GM21717 (cell line): ENCODE data around the gene MAPK9.
"Not testable (repeated sequence)": the region's sequence is repeated elsewhere in the genome, so short reads cannot be mapped to it uniquely, and the experiment has no call there.

Source experiments
- ATAC-seq: cut with Tn5 transposase; IDR thresholded peaks from one replicate; pipeline ENCODE4 v1.9.1; 2021; ENCODE audit warnings: mild to moderate bottlenecking, moderate library complexity; ENCODE audit not compliant: unreplicated experiment

The MAPK9 gene

DNA sequence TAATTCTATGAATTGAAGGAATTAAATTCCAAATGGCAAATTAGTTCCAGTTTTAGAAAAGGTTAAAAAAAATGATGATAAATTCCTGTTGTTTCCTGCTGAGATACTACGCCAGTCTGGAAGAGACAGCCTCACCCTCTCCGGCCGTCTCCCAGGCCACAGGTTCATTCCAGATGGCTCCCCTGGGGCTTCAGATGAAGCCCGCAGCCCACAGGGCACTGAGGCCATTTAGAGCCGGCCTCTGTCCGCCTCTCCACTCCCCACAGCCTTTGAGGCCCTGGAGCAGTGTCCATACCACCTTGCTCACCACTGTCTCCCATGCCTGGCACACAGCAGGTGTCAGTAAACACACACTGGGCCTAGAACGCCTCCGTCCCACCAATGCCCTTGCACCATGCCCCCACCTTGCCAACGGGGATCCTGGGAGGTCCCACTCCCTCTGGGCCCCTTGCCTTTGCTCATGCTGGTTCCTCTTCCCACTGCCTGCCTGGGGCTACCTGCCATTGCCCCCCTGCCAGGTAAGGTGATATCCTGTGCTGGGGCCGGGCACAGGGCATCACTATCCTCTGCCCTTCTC lies 35.2 kb upstream of the MAPK9 start:
- ATAC-seq = no peak

DNA sequence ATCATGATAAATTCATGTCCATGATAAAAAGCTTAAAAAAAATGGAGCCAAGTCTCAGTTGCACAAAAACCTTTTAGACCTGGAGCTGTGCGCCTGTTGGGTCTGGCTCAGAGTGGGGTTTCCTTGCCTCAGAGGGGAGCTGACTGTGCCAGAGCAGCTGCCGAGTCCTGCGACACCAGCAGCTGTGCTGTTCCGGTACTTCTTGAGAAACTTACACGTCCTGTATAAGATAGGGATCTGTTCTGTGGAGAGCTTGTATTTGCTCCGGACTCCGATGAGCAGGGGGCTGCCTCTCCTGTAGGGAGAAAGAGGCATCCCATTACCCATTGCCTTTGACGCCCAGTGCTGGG lies 32.7 kb upstream of the MAPK9 start:
- no peak for ATAC-seq

DNA sequence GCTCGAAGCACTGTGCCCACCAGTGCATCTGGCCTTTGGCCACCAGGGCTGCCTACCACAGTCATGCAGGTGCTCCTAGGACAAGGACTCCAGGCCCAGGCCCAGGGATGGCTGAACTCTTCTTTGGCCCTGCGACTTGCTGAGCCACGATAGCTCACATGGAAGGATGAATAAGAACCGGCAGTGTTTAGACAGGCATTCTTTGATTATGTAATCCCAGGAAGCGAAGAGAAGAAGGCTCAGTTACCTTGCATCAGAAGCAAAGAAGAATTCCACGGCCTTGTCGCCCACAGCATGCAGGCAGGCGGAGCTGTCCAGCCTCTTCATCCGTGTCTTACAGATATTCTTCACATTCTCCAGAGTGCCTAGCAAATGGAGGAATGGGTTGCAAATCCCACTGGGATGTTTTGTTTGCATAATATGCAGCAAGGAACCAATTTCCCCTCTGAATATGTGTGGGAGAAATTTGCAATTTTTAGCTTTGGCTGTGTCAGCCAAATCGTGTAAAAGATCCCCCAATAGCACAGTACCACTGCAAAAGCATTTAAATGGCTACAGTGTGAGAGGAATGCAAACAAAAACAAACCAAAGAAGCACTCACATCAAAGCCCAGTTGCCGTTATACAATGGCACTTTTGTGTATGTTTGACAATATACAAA lies 32.2 kb upstream of the MAPK9 start:
- ATAC-seq = no peak

DNA sequence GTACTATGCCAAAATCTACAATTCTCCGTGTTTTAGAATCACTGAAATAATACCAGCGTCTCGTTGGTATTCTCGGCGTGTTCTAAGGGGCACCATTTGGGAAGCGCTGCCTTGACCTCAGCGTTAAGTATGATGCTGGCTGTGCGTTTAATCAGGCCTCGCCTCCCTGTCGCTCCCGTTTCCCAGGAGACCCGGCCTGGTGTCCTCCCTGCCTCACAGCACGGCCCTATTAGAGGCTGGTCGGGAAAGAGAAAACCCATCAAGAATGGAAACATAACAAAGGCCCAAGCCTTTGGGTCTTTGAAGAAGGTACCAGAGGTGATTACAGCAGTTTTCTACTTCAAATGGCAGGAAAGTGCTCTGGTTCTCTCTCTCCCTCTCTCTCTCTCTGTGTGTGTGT lies 31.3 kb upstream of the MAPK9 start:
- ATAC-seq = no peak

DNA sequence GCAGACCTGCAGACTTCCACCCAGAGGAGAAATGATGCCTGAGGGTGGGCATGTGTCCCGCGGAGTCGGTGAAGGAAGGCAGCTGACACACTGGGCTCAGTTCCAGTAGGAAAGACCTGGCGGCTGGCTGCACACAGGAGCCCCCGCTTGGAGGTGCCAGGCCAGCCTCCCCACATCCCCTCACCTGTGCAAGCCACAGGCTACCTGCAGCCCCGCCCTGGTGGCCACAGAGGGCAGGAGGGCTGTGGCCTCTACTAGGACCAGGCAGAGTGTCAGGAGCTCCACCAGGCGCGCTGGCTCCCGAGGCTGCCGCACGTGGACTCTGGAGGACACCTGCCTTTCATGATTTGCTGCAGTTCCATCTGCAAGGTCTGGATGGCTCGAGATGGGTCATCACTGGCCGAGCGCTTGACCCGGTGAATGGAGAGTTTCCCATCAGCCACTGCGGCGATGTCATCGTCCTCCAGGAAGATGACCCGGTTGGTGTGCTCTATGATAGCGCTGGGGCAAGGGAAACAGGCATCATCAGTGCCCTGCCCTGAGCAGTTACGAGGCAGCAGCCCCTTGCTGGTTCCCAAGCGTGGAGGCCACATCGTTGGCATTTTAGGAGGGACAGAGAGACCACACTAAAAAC lies 26.7 kb upstream of the MAPK9 start:
- no peak for ATAC-seq

DNA sequence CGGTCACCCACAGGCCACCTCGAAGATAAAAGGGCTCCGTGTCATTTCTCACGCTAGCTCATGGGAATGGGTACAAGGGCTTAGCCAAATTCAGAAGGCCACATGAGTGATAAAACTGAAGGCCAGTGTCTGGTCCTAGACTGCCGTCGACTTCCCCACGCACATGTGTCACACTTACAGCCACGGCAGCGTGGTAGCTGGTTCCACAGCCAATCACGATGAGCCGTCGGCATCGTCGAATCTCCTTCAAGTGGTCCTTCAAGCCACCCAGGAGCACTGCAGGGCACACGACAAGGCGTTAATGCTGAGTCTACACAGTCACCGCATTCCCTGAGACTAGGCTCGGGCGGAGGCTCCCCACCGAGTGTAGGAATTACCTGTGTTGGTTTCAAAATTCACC lies 24.7 kb upstream of the MAPK9 start:
- ATAC-seq = no peak

DNA sequence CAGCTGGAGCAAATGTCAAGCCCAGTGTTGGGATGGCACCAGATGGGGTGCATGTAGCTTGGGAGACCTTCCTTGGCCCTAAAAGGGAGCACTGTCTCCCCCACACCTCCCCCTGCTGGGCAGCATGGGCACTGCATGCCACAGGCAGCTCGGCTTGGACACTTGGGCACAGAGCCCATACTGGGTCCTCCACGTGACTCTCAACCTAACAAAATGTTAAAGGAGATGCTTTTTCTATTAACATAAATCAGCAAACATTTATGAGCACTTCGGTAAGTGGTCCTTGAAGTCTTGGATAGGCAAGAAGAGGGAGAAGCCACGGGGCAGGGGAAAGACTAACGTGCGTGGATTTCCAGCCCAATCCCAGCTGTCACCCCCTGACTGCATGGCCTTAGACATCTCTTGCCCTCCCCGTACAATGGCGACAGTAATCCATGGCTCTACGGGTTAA lies 23.9 kb upstream of the MAPK9 start:
- no peak for ATAC-seq

DNA sequence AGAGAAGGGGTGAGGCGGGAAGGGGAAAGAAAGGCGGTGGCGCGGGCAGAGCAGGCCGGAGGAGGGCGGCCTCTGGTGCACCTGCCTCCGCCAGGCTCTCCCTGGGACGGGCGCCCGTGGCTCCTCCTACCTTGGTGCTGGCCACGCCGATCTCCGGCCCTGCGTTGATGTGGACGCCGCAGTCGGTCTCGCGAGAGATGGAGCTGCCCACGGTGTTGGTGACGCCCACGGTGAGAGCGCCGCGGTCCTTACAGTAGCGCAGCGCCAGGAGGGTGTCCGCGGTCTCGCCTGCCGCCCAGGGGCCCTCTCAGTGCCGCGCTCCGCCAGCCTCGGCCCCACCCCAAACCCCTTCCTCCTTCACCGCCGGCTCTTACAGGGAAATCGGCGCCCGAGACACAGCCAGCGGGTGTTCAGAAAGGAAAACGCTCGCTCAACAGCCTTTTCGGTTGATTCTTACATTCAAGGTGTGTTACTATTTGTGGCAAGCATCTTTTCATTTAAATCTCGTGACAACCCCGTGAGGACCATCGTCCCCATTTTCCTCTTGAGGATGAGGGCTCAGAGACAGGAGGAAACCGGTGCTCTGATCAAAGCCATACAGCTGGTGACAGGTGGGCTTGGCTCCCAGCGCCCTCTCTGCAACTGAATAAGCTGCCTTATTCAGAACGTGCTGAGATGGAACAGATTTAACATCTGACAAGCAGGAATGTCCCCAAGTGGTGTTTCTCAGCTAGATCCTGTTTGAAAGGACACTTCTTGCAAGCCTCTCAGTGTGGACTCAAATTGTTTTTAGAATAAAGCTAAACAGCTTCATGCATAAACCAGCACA lies 22.0 kb upstream of the MAPK9 start:
- no peak for ATAC-seq

DNA sequence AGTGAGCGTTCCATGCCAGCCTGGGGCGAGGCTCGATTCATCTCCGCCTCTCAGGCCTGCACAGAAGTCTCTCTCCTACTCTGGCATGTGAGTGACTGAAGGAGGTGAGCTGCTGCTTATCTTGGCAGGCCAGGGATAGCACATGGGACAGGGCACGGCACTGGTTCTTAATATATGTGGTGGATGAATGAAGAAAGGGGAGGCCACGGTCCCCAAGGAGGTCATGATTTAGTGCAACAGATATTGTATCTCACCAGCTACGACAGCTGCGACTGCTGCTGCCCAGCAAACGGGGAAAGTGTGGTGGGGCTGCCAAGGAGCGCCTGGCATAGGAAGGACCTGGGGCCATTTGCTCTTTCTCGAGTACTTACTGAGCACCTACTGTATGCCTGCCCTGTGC lies 19.3 kb upstream of the MAPK9 start:
- ATAC-seq = no peak

DNA sequence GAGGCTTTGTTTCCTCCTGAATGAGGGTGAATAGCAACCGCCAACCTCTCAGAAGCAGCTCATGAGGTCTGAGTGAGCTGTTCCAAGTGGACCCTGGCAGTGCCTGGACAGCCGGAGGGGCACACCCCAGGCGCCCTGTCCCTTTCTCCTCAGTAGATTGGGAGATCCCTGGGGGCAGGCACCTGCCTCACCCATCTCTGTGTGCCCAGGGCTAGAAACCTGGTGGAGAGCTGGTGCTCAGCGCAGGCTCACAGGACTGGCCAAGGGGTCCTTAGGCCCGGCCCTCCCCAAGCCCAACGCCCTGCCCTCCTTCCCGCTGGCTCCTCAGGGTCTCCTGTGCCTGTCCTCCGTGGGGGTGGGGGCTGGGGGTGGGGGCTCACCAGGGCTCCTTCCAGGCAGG lies 14.9 kb upstream of the MAPK9 start:
- ATAC-seq = no peak

DNA sequence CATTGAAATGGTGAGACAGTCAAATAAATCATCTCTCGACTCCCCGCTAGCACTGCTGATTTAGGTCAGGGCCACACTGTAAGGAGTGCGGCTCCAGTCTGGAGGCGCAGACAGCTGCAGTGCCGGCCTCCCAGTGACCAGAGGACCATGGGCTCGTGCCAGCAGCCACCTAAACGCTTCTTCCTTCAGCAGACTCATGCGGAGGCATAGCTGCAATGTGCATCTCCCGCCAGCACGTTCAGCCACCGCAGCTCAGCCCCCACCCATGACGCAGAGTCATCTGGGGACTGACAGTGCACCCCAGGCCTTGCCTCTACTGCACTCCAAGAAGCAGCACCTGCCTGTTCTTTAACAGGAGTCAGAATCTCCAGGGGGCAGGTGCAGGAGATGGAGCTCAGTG lies 13.6 kb upstream of the MAPK9 start:
- no peak for ATAC-seq

DNA sequence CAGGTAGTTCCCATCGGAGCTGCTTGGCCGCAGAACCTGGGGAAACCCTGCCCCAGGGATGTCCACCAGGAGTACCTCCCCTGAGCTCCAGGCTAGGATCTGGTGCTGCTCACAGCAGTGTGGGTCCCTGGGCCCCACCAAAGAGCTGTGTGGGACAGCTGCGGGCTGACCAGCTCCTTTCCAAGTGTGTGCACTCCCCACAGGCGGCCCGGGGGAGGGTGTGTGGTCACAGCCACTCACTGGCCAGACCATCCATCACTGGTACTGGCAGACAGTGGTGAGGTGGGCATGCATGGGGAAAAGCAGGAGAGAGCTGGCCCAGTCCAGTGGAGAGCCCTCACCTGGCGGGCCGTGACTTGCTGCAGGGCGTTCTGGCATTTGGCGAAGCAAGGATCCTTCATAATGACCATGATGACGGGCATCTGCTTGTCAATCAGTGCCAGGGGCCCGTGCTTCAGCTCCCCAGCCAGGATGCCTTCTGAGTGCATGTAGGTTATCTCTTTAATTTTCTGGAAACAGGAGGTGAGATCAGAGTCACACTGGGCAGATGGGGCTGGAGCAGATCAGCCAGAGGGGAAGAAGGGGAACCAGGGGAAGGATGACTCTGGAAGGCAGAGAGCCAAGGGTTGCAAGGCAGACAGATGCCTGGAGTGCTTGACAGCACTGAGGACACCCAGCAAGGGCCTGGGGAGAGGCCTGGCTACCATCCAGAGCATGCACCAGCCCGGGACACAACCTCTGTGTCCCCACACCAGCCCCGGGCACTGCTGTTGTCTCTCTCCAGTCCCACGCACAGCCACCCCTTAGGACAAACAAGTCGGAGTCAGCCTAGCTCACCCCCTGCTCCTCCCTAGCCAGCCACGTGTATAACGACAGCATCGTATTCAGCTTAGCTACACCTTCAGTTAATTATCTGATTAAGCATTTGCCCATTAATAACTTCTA lies 12.8 kb upstream of the MAPK9 start:
- no peak for ATAC-seq

DNA sequence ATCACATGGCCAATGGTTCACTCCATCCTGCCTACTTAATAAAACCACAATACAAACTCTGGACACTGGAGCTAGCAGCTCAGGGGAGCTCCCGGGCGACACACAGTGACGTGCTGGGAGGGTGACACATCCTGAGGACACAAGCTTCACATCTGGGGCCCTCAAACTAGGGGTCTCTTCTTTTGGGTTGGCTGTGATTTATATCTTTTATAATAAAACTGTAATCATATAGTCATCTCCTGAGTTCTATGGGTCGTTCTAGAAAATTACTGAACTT lies 12.1 kb upstream of the MAPK9 start:
- no peak for ATAC-seq

DNA sequence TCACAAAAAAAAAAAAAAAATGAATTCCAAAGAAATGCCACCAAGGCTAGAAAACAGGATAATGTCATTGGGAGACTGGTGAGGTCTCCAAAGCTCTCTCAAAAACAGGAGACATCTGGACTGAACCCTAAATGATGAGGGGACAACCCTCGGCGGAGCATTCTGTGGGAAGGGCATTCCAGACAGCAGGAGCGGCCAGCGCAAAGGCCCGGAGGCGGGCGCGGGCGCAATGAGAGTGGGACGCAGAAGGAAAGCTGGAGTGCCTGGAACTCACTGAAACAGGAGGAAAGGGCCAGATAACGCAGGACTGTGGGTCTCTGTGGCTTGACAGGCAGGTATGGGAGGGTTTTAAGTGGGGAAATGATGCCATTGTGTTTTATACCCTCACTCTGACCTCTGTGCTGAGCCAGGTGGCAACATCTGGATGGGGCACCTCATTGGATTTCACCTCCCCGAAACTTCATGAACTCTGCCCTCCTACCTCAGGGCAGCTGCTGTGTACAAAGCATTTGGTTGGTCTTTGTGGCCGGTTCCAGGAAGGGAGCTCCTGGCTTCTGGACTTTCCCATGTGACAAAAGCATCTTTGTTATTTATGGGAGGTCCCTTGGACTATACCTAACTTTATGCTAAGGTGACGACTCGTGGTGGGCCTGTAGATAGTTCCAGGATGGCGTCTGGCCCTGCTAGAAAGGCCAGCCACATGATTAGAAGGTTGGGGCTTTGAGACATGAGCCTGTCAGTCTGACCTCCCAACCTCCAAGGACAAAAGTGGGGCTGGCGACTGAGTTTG lies 11.5 kb upstream of the MAPK9 start:
- no peak for ATAC-seq

DNA sequence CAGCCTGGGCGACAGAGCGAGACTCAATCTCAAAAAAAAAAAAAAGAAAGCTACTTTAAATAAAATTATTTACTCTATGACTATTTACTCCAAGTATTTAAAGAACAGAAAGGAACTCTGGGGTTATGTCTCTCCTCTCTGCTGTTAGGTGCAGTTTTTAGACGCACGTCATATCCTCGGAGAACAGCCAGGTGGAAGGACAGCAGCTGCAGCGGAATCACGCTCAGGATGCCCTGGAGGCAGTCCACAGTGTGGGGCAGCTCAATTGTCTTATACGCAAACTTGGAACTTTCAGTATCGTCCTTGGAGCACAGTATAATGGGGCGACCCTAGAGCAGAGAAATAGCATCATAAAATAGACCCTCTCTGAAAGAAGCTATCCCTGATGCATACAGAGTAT lies 10.4 kb upstream of the MAPK9 start:
- no peak for ATAC-seq

DNA sequence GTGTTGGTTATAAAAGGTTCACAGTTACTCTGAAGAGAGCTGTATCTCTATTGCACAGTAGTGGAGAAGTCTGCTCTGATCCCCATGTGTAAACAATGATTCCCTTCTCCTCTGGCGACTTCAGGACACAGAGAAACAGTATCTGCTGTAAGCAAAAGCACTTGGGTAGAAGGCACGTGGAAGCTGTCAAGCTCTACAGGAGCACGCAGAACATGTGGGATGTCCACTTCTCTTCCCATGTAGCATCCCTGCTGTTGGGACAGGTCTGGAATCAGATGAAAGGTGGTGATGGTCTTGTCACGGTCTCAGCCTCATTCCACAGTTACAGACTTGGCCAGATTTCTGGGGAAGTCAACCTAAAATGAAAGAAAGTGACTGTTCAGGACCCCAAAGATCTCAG lies 9.4 kb upstream of the MAPK9 start:
- ATAC-seq = no peak

DNA sequence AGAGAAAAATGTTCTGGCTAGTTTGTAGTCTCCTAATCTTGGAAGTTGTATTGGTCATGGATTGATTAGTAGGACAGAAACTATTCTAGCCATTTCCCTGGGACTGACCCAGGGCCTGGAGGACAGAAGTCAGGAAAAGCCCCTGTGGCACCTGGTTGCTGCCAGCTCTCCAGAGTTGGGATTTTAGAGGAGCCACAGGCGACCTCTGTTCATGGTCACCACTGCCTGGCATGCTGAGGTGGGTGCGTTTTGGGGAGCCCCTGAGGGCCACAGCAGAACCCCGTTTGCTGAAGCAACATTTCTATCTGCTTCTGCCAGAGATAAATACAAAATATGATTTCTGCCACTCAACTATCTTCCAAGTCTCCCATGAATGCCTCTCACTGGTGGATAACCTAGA lies 7.6 kb upstream of the MAPK9 start:
- ATAC-seq = no peak

DNA sequence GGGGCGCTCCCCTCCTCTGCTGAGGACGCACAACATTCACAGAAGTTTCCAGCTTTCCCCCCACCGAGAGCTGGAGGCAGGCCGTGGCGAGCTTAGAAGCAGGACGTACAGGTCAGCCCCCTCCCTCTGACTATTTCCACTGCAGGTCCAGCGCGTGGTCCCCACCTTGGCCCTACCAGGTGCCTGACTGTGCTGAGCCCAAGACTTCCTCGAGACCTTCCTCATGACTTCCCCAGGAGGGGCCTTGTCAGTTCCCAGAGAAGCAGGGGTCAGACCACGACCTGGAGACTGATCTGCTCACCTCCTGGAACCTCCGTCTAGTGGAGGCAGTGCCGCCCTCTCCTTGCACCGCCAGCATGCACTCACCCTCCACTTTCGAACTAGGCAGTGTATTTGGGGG lies 7.1 kb upstream of the MAPK9 start:
- ATAC-seq = not testable (repeated sequence)

DNA sequence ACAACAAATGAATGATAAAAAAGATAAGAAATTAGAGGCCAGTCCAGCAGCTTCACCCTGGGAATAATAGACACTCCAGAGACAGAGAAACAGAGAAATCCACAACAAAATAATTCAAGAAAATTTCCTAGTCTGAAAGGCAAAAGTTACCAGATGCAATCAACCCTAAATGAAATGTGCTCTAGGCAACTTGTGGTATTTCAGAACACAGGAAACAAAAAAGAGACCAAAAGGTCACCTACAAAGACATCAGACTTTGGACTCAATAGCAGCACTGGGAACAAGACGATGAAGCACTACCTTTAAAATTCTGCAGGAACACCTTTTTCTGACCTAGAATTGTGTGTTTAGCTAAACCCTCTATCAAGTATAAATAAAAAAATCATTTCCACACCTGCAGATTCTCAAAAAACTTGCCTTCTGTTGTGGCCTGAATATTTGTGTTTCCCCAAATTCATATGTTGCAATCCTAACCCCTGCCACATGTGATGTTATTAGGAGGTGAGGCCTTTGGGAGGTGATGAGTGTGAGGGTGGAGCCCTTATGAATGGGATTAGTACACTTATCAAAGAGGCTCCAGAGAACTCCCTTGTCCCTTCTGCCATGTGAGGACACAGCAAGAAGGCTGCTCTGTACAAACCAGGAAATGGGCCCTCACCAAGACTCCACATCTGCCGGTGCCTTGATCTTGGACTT lies 5.9 kb upstream of the MAPK9 start:
- ATAC-seq = no peak

DNA sequence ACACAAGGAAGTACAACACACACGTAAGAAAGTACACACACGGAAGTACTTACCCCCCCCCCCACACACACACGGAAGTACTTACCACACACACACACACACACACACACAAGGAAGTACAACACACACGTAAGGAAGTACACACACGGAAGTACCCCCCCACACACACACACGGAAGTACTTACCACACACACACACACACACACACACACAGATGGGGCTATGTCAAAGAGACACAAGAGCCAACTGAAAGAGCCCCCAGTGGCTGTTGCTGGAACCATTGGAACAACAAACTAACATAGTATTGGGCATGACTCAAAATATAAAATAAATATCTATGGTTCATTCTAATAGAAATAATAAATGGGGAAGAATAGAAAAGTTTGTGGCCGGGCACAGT lies 4.9 kb upstream of the MAPK9 start:
- ATAC-seq = no peak
